OCI-LY3 (cell line): Measurements from ENCODE around the gene LAG3.

Experiments
- EZH2phosphoT487 ChIP-seq: fragments of 200-600 bp; shearing (Covaris generic); IDR thresholded peaks from 2 replicates; pipeline ENCODE4 v1.6.1; 2018; ENCODE audit warnings: antibody characterized with exemption, mixed run types, low read depth
- TF ChIP-seq, protein P1 (sequence below): fragments of 200-600, 300-600 bp; sonication (generic); IDR thresholded peaks from 2 replicates; pipeline ENCODE4 v1.5.1; 2014; ENCODE audit warnings: antibody characterized with exemption, low read length, low read depth

DNA sequence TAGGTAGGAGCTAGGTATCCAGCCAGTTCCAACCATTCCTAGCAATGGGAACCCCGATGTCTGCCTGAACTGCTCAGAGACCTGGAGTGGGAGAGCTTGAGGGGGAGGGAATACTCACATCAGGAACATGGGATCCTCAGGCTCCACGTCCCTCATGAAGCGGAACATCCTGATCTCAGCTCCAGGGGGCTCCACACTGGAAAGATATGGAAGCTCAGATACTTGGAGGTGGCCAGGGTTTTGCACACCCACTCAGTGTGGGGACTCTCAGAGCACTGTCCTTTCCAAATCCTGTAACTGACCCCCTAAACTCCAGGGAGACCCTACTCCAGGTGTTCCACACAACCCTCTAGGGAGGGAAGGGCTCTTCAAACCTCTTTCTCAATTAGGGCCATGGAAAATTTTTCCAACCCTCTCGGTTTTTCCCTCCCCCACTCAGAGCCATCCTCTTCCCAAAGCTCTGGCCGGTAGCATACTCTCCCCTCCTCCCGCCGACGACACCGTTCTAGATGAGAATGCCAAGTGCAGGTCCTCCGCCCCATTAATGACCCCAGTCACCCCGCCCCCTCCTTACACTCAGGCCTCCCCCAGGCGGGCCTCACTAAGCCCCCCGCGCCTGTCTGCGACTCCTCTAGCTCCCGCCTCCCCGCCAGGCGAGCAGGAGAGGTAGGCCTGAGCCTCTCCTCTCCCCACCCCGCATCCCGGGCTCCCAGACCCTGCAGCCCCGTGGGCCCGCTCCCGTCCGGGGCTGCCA lies 20.0 kb upstream of the LAG3 start:
- TF ChIP-seq, protein P1, sequence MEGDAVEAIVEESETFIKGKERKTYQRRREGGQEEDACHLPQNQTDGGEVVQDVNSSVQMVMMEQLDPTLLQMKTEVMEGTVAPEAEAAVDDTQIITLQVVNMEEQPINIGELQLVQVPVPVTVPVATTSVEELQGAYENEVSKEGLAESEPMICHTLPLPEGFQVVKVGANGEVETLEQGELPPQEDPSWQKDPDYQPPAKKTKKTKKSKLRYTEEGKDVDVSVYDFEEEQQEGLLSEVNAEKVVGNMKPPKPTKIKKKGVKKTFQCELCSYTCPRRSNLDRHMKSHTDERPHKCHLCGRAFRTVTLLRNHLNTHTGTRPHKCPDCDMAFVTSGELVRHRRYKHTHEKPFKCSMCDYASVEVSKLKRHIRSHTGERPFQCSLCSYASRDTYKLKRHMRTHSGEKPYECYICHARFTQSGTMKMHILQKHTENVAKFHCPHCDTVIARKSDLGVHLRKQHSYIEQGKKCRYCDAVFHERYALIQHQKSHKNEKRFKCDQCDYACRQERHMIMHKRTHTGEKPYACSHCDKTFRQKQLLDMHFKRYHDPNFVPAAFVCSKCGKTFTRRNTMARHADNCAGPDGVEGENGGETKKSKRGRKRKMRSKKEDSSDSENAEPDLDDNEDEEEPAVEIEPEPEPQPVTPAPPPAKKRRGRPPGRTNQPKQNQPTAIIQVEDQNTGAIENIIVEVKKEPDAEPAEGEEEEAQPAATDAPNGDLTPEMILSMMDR, result no peak
- TF ChIP-seq EZH2phosphoT487, result no peak
